ENCODE measurements around the gene MAGI2. TPM values are rescaled to one million over a fixed set of nuclear protein-coding genes. Genes with fewer than 3 reads are reported as not detected.

Gene MAGI2
- total RNA-seq, 2 experiments from 2014 or later, result 0.14 to 0.31 TPM

- H3K27me3 Mint-ChIP-seq, result no peaks in the 10 kb centered on the region
These were observed 271.2 kb downstream of the MAGI2 start for GRCh38 chr7:79182283-79182682.

GRCh38 chr7:79180533-79180932, 272.9 kb downstream of the MAGI2 start:
- H3K27me3 Mint-ChIP-seq, result no peaks in the 10 kb centered on the region
- H3K36me3 Mint-ChIP-seq, result no peaks in the 10 kb centered on the region
- H3K4me1 Mint-ChIP-seq, result no peaks in the 10 kb centered on the region
- no peak for DNase-seq
- H3K27ac Mint-ChIP-seq, result no peak overlapping the region
- no peak overlapping the region for H3K4me3 Mint-ChIP-seq
- H3K9me3 Mint-ChIP-seq, result no peaks in the 10 kb centered on the region

More at GRCh38 chr7:79182283-79182682, 271.2 kb downstream of the MAGI2 start:
- Mint-ChIP-seq H3K4me1 (no peaks in the 10 kb centered on the region), H3K27ac (no peak overlapping the region), H3K9me3 (no peaks in the 10 kb centered on the region), H3K36me3 (no peaks in the 10 kb centered on the region), H3K4me3 (no peak overlapping the region)
- DNase-seq, result no peak

GRCh38 chr7:79176859-79177477, 276.5 kb downstream of the MAGI2 start:
- DNase-seq, result no peak
- Mint-ChIP-seq H3K36me3 (no peaks in the 10 kb centered on the region), H3K9me3 (no peaks in the 10 kb centered on the region), H3K27ac (no peak overlapping the region), H3K27me3 (no peaks in the 10 kb centered on the region), H3K4me3 (no peak overlapping the region), H3K4me1 (no peaks in the 10 kb centered on the region)

GRCh38 chr7:79175374-79175773, 278.1 kb downstream of the MAGI2 start:
- Mint-ChIP-seq H3K36me3 (no peaks in the 10 kb centered on the region), H3K4me1 (no peaks in the 10 kb centered on the region), H3K27ac (no peak overlapping the region), H3K27me3 (no peaks in the 10 kb centered on the region), H3K4me3 (no peak overlapping the region), H3K9me3 (no peaks in the 10 kb centered on the region)
- DNase-seq, result no peak

GRCh38 chr7:79165225-79165624, 288.2 kb downstream of the MAGI2 start:
- H3K4me3 Mint-ChIP-seq, result no peak overlapping the region
- peaks cover 2% of the 10 kb centered on the region for H3K9me3 Mint-ChIP-seq
- H3K36me3 Mint-ChIP-seq, result no peaks in the 10 kb centered on the region

GRCh38 chr7:79159040-79159664, 294.3 kb downstream of the MAGI2 start:
- Mint-ChIP-seq H3K9me3 (peaks cover 3% of the 10 kb centered on the region), H3K4me3 (no peak overlapping the region), H3K36me3 (no peaks in the 10 kb centered on the region), H3K27ac (no peak overlapping the region), H3K4me1 (no peaks in the 10 kb centered on the region), H3K27me3 (no peaks in the 10 kb centered on the region)
- no peak for DNase-seq

More at GRCh38 chr7:79165225-79165624, 288.2 kb downstream of the MAGI2 start:
- no peak overlapping the region for H3K27ac Mint-ChIP-seq
- no peak for DNase-seq
- H3K4me1 Mint-ChIP-seq, result no peaks in the 10 kb centered on the region
- H3K27me3 Mint-ChIP-seq, result no peaks in the 10 kb centered on the region

GRCh38 chr7:79157281-79157680, 296.2 kb downstream of the MAGI2 start:
- Mint-ChIP-seq H3K4me3 (no peak overlapping the region), H3K4me1 (no peaks in the 10 kb centered on the region), H3K36me3 (no peaks in the 10 kb centered on the region), H3K9me3 (peaks cover 3% of the 10 kb centered on the region), H3K27ac (no peak overlapping the region), H3K27me3 (no peaks in the 10 kb centered on the region)
- DNase-seq, result no peak

GRCh38 chr7:79149831-79150230, 303.6 kb downstream of the MAGI2 start:
- Mint-ChIP-seq H3K4me3 (no peak overlapping the region), H3K27me3 (no peaks in the 10 kb centered on the region), H3K4me1 (no peaks in the 10 kb centered on the region), H3K9me3 (no peaks in the 10 kb centered on the region), H3K36me3 (no peaks in the 10 kb centered on the region), H3K27ac (no peak overlapping the region)
- DNase-seq, result no peak

GRCh38 chr7:79142706-79143105, 310.8 kb downstream of the MAGI2 start:
- no peak for DNase-seq
- H3K4me3 Mint-ChIP-seq, result no peak overlapping the region
- no peaks in the 10 kb centered on the region for H3K9me3 Mint-ChIP-seq
- H3K36me3 Mint-ChIP-seq, result no peaks in the 10 kb centered on the region
- H3K4me1 Mint-ChIP-seq, result no peaks in the 10 kb centered on the region
- H3K27ac Mint-ChIP-seq, result no peak overlapping the region
- no peaks in the 10 kb centered on the region for H3K27me3 Mint-ChIP-seq

- Mint-ChIP-seq H3K4me1 (no peaks in the 10 kb centered on the region), H3K36me3 (no peaks in the 10 kb centered on the region), H3K27me3 (no peaks in the 10 kb centered on the region), H3K27ac (no peak overlapping the region), H3K9me3 (no peaks in the 10 kb centered on the region), H3K4me3 (no peak overlapping the region)
- no peak for DNase-seq
These were observed 312.2 kb downstream of the MAGI2 start for GRCh38 chr7:79141252-79141651.

- no peaks in the 10 kb centered on the region for H3K27me3 Mint-ChIP-seq
- H3K36me3 Mint-ChIP-seq, result no peaks in the 10 kb centered on the region
- no peak for DNase-seq
- no peaks in the 10 kb centered on the region for H3K9me3 Mint-ChIP-seq
- H3K4me3 Mint-ChIP-seq, result no peak overlapping the region
- no peaks in the 10 kb centered on the region for H3K4me1 Mint-ChIP-seq
- no peak overlapping the region for H3K27ac Mint-ChIP-seq
These were observed 315.5 kb downstream of the MAGI2 start for GRCh38 chr7:79137942-79138341.

- Mint-ChIP-seq H3K36me3 (no peaks in the 10 kb centered on the region), H3K9me3 (peaks cover 1% of the 10 kb centered on the region), H3K27me3 (no peaks in the 10 kb centered on the region), H3K4me1 (no peaks in the 10 kb centered on the region), H3K27ac (no peak overlapping the region), H3K4me3 (no peak overlapping the region)
- no peak for DNase-seq
These were observed 320.5 kb downstream of the MAGI2 start for GRCh38 chr7:79132844-79133451.

- Mint-ChIP-seq H3K27ac (no peak overlapping the region), H3K9me3 (peaks cover 2% of the 10 kb centered on the region), H3K36me3 (no peaks in the 10 kb centered on the region), H3K27me3 (no peaks in the 10 kb centered on the region), H3K4me3 (no peak overlapping the region), H3K4me1 (no peaks in the 10 kb centered on the region)
- DNase-seq, result no peak
These were observed 322.8 kb downstream of the MAGI2 start for GRCh38 chr7:79130715-79131114.

- Mint-ChIP-seq H3K4me3 (no peak overlapping the region), H3K27ac (no peak overlapping the region), H3K36me3 (no peaks in the 10 kb centered on the region), H3K4me1 (no peaks in the 10 kb centered on the region), H3K9me3 (peaks cover 2% of the 10 kb centered on the region), H3K27me3 (no peaks in the 10 kb centered on the region)
- no peak for DNase-seq
These were observed 329.1 kb downstream of the MAGI2 start for GRCh38 chr7:79124331-79124730.

GRCh38 chr7:79118143-79118542, 335.3 kb downstream of the MAGI2 start:
- Mint-ChIP-seq H3K9me3 (no peaks in the 10 kb centered on the region), H3K27ac (no peak overlapping the region), H3K4me1 (no peaks in the 10 kb centered on the region), H3K36me3 (no peaks in the 10 kb centered on the region), H3K27me3 (no peaks in the 10 kb centered on the region), H3K4me3 (no peak overlapping the region)
- DNase-seq, result no peak

GRCh38 chr7:79096361-79096805, 357.1 kb downstream of the MAGI2 start:
- no peak overlapping the region for H3K4me3 Mint-ChIP-seq
- no peak for DNase-seq
- no peak overlapping the region for H3K27ac Mint-ChIP-seq
- no peaks in the 10 kb centered on the region for H3K4me1 Mint-ChIP-seq
- peaks cover 2% of the 10 kb centered on the region for H3K9me3 Mint-ChIP-seq
- H3K36me3 Mint-ChIP-seq, result no peaks in the 10 kb centered on the region
- no peaks in the 10 kb centered on the region for H3K27me3 Mint-ChIP-seq

Measured in activated naive CD8-positive, alpha-beta T cell treated with anti-CD3 and anti-CD28 coated beads for 36 hours (primary cell).